ENCODE measurements around the gene SLC25A23.

DNA sequence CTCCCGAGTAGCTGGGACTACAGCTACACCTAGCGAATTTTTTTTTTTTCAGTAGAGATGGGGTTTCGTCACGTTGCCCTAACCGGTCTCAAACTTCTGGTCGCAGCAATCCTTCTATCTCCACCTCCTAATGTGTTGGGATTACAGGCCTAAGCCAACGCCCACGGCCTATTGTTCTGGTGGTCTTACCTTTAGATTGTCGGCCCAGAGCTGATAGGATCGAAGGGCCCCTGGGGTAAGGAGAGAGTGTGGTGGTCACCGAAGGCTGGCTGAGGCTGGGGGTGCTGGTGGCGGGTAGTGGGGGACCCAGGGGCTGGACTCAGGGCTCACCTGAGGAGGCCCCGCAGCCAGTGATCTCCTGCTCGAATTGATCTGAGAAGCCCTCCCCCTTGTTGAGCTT, 11.5 kb upstream of the SLC25A23 start:
- TF ChIP-seq EZH2 (IDR thresholded peaks at IDR 0.05) (no peak), POLR2AphosphoS5 (IDR thresholded peaks at IDR 0.05; ENCODE audit: borderline replicate concordance, low read depth, low read length) (no peak), FOXP2 (optimal IDR thresholded peaks at IDR 0.05; ENCODE audit: control extremely low read depth, extremely low read length, insufficient read depth) (no peak)
